Natural killer cell (primary cell): ENCODE data around the gene METAP1D. TPM values are rescaled to one million over a fixed set of nuclear protein-coding genes. Genes with fewer than 3 reads are reported as not detected.

Experiments
- ATAC-seq, 3 donors: fragments of 150-1000 bp in 2 of 3; fragments of 200-7000 bp in 1 of 3; cut with Tn5 transposase; 1 replicate in 1 of 3; 2 replicates in 2 of 3; pipeline ENCODE4 v1.10.0; 2021; ENCODE audit warnings: mild to moderate bottlenecking in 2 of 3, moderate library complexity in 2 of 3
- DNase-seq, 2 donors: peaks; one replicate each; pipeline versions ENCODE4 v3.0.0 to v3.0.0-alpha.2; 2013 to 2021; ENCODE audit warnings: mixed read lengths in 1 of 2
- H3K27ac ChIP-seq: one replicate; pipeline ENCODE4 v1.5.1; 2013; ENCODE audit warnings: mild to moderate bottlenecking, low read length
- H3K27me3 ChIP-seq: one replicate; pipeline ENCODE4 v1.6.1; 2013; ENCODE audit warnings: low read length; ENCODE audit not compliant: control insufficient read depth, insufficient read depth
- H3K36me3 ChIP-seq: one replicate; pipeline ENCODE4 v1.6.1; 2013; ENCODE audit warnings: low read length; ENCODE audit not compliant: control insufficient read depth, insufficient read depth
- H3K4me1 ChIP-seq: one replicate; pipeline ENCODE4 v1.6.1; 2013; ENCODE audit warnings: low read length; ENCODE audit not compliant: control insufficient read depth, insufficient read depth
- H3K4me3 ChIP-seq: one replicate; pipeline ENCODE4 v1.5.1; 2013; ENCODE audit warnings: low read length
- H3K9me3 ChIP-seq: one replicate; pipeline ENCODE4 v1.6.1; 2013; ENCODE audit warnings: low read length; ENCODE audit not compliant: control insufficient read depth, insufficient read depth
- H3K27ac Mint-ChIP-seq, 2 donors: one replicate each; pipeline ENCODE4 v1.8.0; 2022; ENCODE audit warnings: mild to moderate bottlenecking in 2 of 2, mixed read lengths in 2 of 2, moderate library complexity in 1 of 2
- H3K27me3 Mint-ChIP-seq, 2 donors: one replicate each; pipeline ENCODE4 v1.8.0; 2022; ENCODE audit warnings: low read depth in 2 of 2, mixed read lengths in 2 of 2
- H3K36me3 Mint-ChIP-seq: one replicate; pipeline ENCODE4 v1.8.0; 2022; ENCODE audit warnings: mixed read lengths
- H3K4me1 Mint-ChIP-seq, 2 donors: one replicate each; pipeline ENCODE4 v1.8.0; 2022; ENCODE audit warnings: mixed read lengths in 2 of 2
- H3K4me3 Mint-ChIP-seq: one replicate; pipeline ENCODE4 v1.8.0; 2022; ENCODE audit warnings: mild to moderate bottlenecking, moderate library complexity, mixed read lengths
- H3K9me3 Mint-ChIP-seq, 2 donors: one replicate each; pipeline ENCODE4 v1.8.0; 2022; ENCODE audit warnings: mixed read lengths in 2 of 2
- WGBS: methylation state at CpG from one replicate; pipeline ENCODE4 v1.1.7; 2013; ENCODE audit warnings: missing lambda C conversion rate; ENCODE audit not compliant: insufficient coverage; 5-methylcytosine and 5-hydroxymethylcytosine counted together
- intact Hi-C: fragments of 100-400 bp; cut with micrococcal nuclease; formaldehyde crosslinking; loops from one replicate; pipeline ENCODE4 v1.14.2; 2022
- total RNA-seq, 4 donors: library from RNA; stranded (reverse); fragments of 120-200 nt in 1 of 4; gene quantifications; one replicate each; pipeline versions ENCODE4 v1.2.3 to v1.2.4, GENCODE V29; 2013 to 2022
- TF ChIP-seq, protein P1 (sequence below): fragments of 200-600 bp; IDR thresholded peaks from one replicate; pipeline ENCODE4 v1.8.0; 2022; ENCODE audit warnings: antibody characterized with exemption

The METAP1D gene
- total RNA-seq, 3 donors from 2014 or later (not counting 1 experiment from before 2014, with no cell fraction given), result 2.8 to 3.4 (median 3.2) TPM

DNA sequence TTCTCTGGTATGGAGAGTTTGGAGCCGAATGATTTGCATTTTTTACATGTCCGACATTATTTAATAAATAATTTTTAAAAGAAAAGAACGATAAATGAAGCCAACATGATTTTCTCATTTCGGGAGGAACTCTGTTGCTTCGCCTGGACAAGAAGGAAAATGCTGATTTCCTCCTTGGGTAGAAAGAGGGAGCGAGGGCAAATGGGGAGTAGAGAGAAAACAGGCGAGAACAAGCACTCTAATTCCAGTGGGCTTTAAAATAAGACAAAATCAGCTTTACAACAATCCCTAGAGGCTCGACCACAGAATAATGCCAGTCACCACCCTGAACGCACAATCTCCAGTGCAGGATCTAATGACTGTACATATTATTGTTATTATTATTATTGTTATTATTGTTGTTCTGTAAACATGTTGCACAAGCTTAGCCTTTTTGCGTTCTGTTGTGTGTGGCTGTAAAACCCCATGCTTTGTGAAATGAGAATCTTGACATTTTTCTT, 89.3 kb downstream of the METAP1D start:
- no peaks in the 10 kb centered on the region for H3K36me3 Mint-ChIP-seq
- no peak overlapping the region for H3K4me3 Mint-ChIP-seq
- DNase-seq (peak in 1 of 2 donors; percentile 34), ATAC-seq (no peak)
- no peak overlapping the region for H3K4me3 ChIP-seq
- H3K27me3 Mint-ChIP-seq, result peaks cover 80 to 95% of the 10 kb centered on the region in 2 donors
- H3K27ac Mint-ChIP-seq, result no peak overlapping the region
- H3K9me3 ChIP-seq, result no peaks in the 10 kb centered on the region
- no peaks in the 10 kb centered on the region for H3K36me3 ChIP-seq
- TF ChIP-seq, protein P1, sequence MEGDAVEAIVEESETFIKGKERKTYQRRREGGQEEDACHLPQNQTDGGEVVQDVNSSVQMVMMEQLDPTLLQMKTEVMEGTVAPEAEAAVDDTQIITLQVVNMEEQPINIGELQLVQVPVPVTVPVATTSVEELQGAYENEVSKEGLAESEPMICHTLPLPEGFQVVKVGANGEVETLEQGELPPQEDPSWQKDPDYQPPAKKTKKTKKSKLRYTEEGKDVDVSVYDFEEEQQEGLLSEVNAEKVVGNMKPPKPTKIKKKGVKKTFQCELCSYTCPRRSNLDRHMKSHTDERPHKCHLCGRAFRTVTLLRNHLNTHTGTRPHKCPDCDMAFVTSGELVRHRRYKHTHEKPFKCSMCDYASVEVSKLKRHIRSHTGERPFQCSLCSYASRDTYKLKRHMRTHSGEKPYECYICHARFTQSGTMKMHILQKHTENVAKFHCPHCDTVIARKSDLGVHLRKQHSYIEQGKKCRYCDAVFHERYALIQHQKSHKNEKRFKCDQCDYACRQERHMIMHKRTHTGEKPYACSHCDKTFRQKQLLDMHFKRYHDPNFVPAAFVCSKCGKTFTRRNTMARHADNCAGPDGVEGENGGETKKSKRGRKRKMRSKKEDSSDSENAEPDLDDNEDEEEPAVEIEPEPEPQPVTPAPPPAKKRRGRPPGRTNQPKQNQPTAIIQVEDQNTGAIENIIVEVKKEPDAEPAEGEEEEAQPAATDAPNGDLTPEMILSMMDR, result no peak
- H3K27ac ChIP-seq, result no peak overlapping the region
- intact Hi-C loops, result no loop called here
- H3K27me3 ChIP-seq, result peaks cover 94% of the 10 kb centered on the region
- peaks cover 50 to 56% of the 10 kb centered on the region in 2 donors for H3K4me1 Mint-ChIP-seq
- H3K9me3 Mint-ChIP-seq, result no peaks in the 10 kb centered on the region
- WGBS, result 21% methylated on average over 6 of the region's 10 CpGs
- peaks cover 44% of the 10 kb centered on the region for H3K4me1 ChIP-seq

DNA sequence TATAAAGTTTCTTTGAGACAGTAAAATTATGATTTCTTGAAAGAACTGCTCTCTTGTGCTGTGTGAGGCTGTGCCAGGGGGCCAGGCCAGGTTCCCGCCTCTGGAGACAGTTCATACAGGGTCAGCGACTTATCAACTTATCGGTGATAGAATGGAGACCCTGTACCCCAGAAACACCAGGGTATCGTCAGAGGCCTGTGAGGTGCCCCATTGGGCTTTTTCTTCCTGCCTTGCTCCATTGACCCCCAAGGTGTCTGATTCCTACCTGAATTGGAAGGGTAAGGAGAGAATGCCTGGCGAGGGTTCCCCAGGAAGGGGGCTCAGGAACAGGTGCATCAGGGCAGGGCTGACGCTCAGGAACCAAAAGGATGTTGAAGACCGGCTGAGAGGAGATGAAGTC, 89.9 kb downstream of the METAP1D start:
- H3K9me3 ChIP-seq, result no peaks in the 10 kb centered on the region

DNA sequence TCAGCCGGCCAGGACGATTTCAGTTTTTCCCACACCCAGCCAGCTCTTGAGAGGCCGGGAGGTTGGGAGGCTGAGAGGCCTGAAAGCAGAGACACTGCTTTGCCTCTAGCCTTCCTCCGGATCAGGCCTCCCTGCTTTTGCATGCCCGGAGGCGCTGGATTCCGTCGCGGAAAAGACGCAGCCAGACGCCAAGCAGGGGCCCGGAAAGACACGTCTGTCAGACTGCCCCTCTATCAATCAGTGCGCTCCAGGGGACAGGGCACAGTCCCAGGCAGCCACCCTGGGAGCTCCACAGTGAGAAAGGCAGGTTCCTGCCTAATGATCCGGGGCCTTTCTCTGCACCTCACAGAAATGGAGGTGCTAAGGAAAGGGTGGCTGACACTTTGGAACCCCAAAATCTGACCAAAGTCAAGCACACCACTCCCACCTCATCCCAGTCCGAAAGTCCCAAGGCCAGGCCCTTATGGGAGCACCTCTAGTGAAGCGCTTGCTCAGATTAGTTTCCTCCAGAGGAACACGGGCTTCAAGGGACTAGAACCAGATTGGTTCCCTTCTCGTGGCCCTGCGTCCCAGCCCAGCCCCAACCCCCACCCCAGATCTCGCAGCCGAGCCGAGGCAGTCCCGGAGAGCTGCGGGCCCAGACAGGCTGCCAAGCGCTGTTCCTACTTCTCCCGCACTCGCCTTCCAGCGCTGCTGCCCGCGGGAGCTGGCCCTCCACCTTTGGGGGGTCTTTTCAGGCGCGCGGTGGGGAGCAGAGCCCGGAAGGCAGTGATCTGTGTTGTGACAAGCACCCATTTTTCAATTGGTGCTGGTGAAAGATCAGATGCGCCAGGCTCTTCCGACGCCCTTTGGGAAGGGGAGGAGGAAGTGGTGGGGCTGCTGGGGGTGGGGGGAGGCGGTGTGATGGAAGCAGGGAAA, 90.5 kb downstream of the METAP1D start:
- Mint-ChIP-seq H3K9me3 (no peaks in the 10 kb centered on the region), H3K36me3 (no peaks in the 10 kb centered on the region), H3K27ac (no peak overlapping the region), H3K4me3 (no peak overlapping the region), H3K4me1 (peaks cover 42 to 48% of the 10 kb centered on the region in 2 donors), H3K27me3 (peaks cover 73 to 86% of the 10 kb centered on the region in 2 donors)
- Histone ChIP-seq H3K4me3 (no peak overlapping the region), H3K4me1 (peaks cover 44% of the 10 kb centered on the region), H3K27ac (no peak overlapping the region), H3K9me3 (no peaks in the 10 kb centered on the region), H3K36me3 (no peaks in the 10 kb centered on the region), H3K27me3 (peaks cover 95% of the 10 kb centered on the region)
- intact Hi-C loops, result no loop called here
- ATAC-seq (no peak), DNase-seq (peak in 1 of 2 donors; percentile 29)
- TF ChIP-seq, protein P1, result no peak
- WGBS, result 9% methylated on average over 39 of the region's 39 CpGs

More for the DNA sequence above, 89.9 kb downstream of the METAP1D start:
- Mint-ChIP-seq H3K36me3 (no peaks in the 10 kb centered on the region), H3K27me3 (peaks cover 76 to 91% of the 10 kb centered on the region in 2 donors), H3K27ac (no peak overlapping the region), H3K9me3 (no peaks in the 10 kb centered on the region), H3K4me1 (peaks cover 45 to 50% of the 10 kb centered on the region in 2 donors), H3K4me3 (no peak overlapping the region)
- Histone ChIP-seq H3K27ac (no peak overlapping the region), H3K36me3 (no peaks in the 10 kb centered on the region), H3K4me3 (no peak overlapping the region), H3K27me3 (peaks cover 94% of the 10 kb centered on the region), H3K4me1 (peaks cover 44% of the 10 kb centered on the region)
- DNase-seq (no peak), ATAC-seq (no peak)
- TF ChIP-seq, protein P1, result no peak
- intact Hi-C loops, result no loop called here
- WGBS, result 32% methylated on average over 7 of the region's 7 CpGs
